GM23248 (cell line): ENCODE data around the gene SLC51B. TPM values are rescaled to one million over a fixed set of nuclear protein-coding genes. Genes with fewer than 3 reads are reported as not detected.
"Not testable (repeated sequence)": the region's sequence is repeated elsewhere in the genome, so short reads cannot be mapped to it uniquely, and the experiment has no call there.

Experiments
- DNase-seq: peaks from one replicate; pipeline ENCODE4 v3.0.0-alpha.2; 2015
- H2AFZ ChIP-seq: fragments of 200-600 bp; sonication (generic); 2 replicates; pipeline ENCODE4 v1.6.1; 2016; ENCODE audit warnings: antibody characterized with exemption
- H3F3A ChIP-seq: fragments of 200-600 bp; sonication (generic); 2 replicates; pipeline ENCODE4 v1.6.1; 2016; ENCODE audit warnings: mild to moderate bottlenecking, antibody characterized with exemption, mixed run types; ENCODE audit not compliant: insufficient read depth
- H3K27ac ChIP-seq: fragments of 200-600 bp; sonication (generic); 2 replicates; pipeline ENCODE4 v1.5.1; 2016; ENCODE audit warnings: mild to moderate bottlenecking
- H3K27me3 ChIP-seq: fragments of 200-600 bp; sonication (generic); replicated peaks from 2 replicates; pipeline ENCODE4 v1.6.1; 2016; ENCODE audit warnings: mild to moderate bottlenecking; ENCODE audit not compliant: insufficient read depth
- H3K36me3 ChIP-seq: fragments of 200-600 bp; sonication (generic); 2 replicates; pipeline ENCODE4 v1.6.1; 2016; ENCODE audit warnings: low read depth, mild to moderate bottlenecking
- H3K4me1 ChIP-seq: fragments of 200-600 bp; sonication (generic); 2 replicates; pipeline ENCODE4 v1.6.1; 2016; ENCODE audit warnings: mild to moderate bottlenecking; ENCODE audit not compliant: insufficient read depth
- H3K4me2 ChIP-seq: fragments of 200-600 bp; sonication (generic); one replicate; pipeline ENCODE4 v1.6.1; 2016; ENCODE audit warnings: mild to moderate bottlenecking; ENCODE audit not compliant: unreplicated experiment
- H3K4me3 ChIP-seq: fragments of 200-600 bp; sonication (generic); 2 replicates; pipeline ENCODE4 v1.5.1; 2016; ENCODE audit warnings: mild to moderate bottlenecking
- H3K79me2 ChIP-seq: fragments of 200-600 bp; sonication (generic); 2 replicates; pipeline ENCODE4 v1.6.1; 2016; ENCODE audit warnings: mild to moderate bottlenecking; ENCODE audit not compliant: insufficient read depth
- H3K9ac ChIP-seq: fragments of 200-600 bp; sonication (generic); 2 replicates; pipeline ENCODE4 v1.6.1; 2016; ENCODE audit warnings: mild to moderate bottlenecking
- H3K9me2 ChIP-seq: fragments of 200-600 bp; sonication (generic); 2 replicates; pipeline ENCODE4 v1.6.1; 2016; ENCODE audit warnings: mixed run types, mild to moderate bottlenecking, moderate library complexity; ENCODE audit not compliant: insufficient read depth
- H3K9me3 ChIP-seq: fragments of 200-600 bp; sonication (generic); one replicate; pipeline ENCODE4 v1.6.1; 2017; ENCODE audit warnings: low read depth
- H4K20me1 ChIP-seq: fragments of 200-600 bp; sonication (generic); 2 replicates; pipeline ENCODE4 v1.6.0; 2016; ENCODE audit not compliant: insufficient read depth
- EZH2 ChIP-seq: fragments of 200-600 bp; sonication (generic); IDR thresholded peaks from 2 replicates; pipeline ENCODE4 v1.6.1; 2018; ENCODE audit warnings: antibody characterized with exemption, mild to moderate bottlenecking; ENCODE audit not compliant: insufficient read depth, poor library complexity, severe bottlenecking
- EZH2phosphoT487 ChIP-seq: fragments of 200-600 bp; sonication (generic); IDR thresholded peaks from 2 replicates; pipeline ENCODE4 v1.6.1; 2018; ENCODE audit warnings: antibody characterized with exemption, moderate library complexity, mild to moderate bottlenecking, low read depth; ENCODE audit not compliant: insufficient read depth
- WGBS, 2 experiments: methylation state at CpG; one replicate each; pipeline ENCODE4 v1.1.6; 2015 to 2017; ENCODE audit warnings: low lambda C conversion rate in 2 of 2, low coverage in 1 of 2; ENCODE audit errors: missing lambda C conversion rate in 2 of 2; 5-methylcytosine and 5-hydroxymethylcytosine counted together
- in situ Hi-C: fragments of 300-500 bp; cut with MboI; formaldehyde crosslinking; loops from 2 replicates; pipeline ENCODE4 v1.15.0; 2020
- polyA plus RNA-seq: library from polyadenylated mRNA; unstranded; fragments of >200 nt; fragmentation: Nextera tagmentation; extraction: Ambion mirVana; gene quantifications from 2 replicates; pipeline ENCODE4 v1.2.1, GENCODE V29; 2016
- total RNA-seq: library from RNA; depleted of rRNA; stranded (reverse); fragments of >200 nt; shearing (Covaris generic); gene quantifications from 2 replicates; pipeline ENCODE4 v1.2.3, GENCODE V29; 2014

SLC51B gene
- total and polyA plus RNA-seq, 2 experiments from 2014 or later: not detected

GRCh38 chr15:65069779-65070546 lies 24.8 kb downstream of the SLC51B start:
- H3K27ac ChIP-seq: peak overlapping the region; percentile 28
- H2AFZ ChIP-seq: no peak overlapping the region
- H3K9me3 ChIP-seq: no peaks in the 10 kb centered on the region
- H3K9me2 ChIP-seq: no peaks in the 10 kb centered on the region
- no peak overlapping the region for H3K9ac ChIP-seq
- peaks cover 22% of the 10 kb centered on the region for H3F3A ChIP-seq
- peaks cover 35% of the 10 kb centered on the region for H3K4me1 ChIP-seq
- H3K27me3 ChIP-seq: peaks cover 19% of the 10 kb centered on the region
- WGBS, 2 experiments: 62 to 68% methylated on average over 5 of the region's 5 CpGs
- H4K20me1 ChIP-seq: no peaks in the 10 kb centered on the region
- no peak for DNase-seq
- no peak overlapping the region for H3K4me3 ChIP-seq
- H3K36me3 ChIP-seq: no peaks in the 10 kb centered on the region
- no peaks in the 10 kb centered on the region for H3K79me2 ChIP-seq
- in situ Hi-C loops: no loop called here
- TF ChIP-seq EZH2: no peak
- no peak for TF ChIP-seq EZH2phosphoT487
- H3K4me2 ChIP-seq: peak overlapping the region; percentile 12

- H3K4me2 ChIP-seq: no peak overlapping the region
- H3K9me2 ChIP-seq: no peaks in the 10 kb centered on the region
- H4K20me1 ChIP-seq: no peaks in the 10 kb centered on the region
- in situ Hi-C loops: no loop called here
- peaks cover 22% of the 10 kb centered on the region for H3F3A ChIP-seq
- no peak for DNase-seq
- H3K27me3 ChIP-seq: peaks cover 11% of the 10 kb centered on the region
- no peak overlapping the region for H3K27ac ChIP-seq
- H2AFZ ChIP-seq: no peak overlapping the region
- H3K4me3 ChIP-seq: no peak overlapping the region
- no peak overlapping the region for H3K9ac ChIP-seq
- peaks cover 35% of the 10 kb centered on the region for H3K4me1 ChIP-seq
- no peak for TF ChIP-seq EZH2phosphoT487
- TF ChIP-seq EZH2: no peak
- WGBS, 2 experiments: 30 to 39% methylated on average over 5 of the region's 5 CpGs
- no peaks in the 10 kb centered on the region for H3K9me3 ChIP-seq
- H3K36me3 ChIP-seq: no peaks in the 10 kb centered on the region
- H3K79me2 ChIP-seq: no peaks in the 10 kb centered on the region
Observed at GRCh38 chr15:65071381-65071811, 26.2 kb downstream of the SLC51B start.

- TF ChIP-seq EZH2 (no peak), EZH2phosphoT487 (no peak)
- no peaks in the 10 kb centered on the region for H3K36me3 ChIP-seq
Observed at GRCh38 chr15:65072027-65072426, 26.8 kb downstream of the SLC51B start.

GRCh38 chr15:65072617-65073016 lies 27.4 kb downstream of the SLC51B start:
- H3K4me1 ChIP-seq: peaks cover 35% of the 10 kb centered on the region
- no peaks in the 10 kb centered on the region for H3K9me2 ChIP-seq
- no peak overlapping the region for H3K4me3 ChIP-seq
- in situ Hi-C loops: no loop called here
- no peaks in the 10 kb centered on the region for H4K20me1 ChIP-seq
- no peak overlapping the region for H3K4me2 ChIP-seq
- peaks cover 22% of the 10 kb centered on the region for H3F3A ChIP-seq
- H3K27me3 ChIP-seq: 0 out of 2 replicates have a peak, but pooled peaks cover under 1% of the 10 kb centered on the region
- H2AFZ ChIP-seq: no peak overlapping the region
- DNase-seq: no peak
- H3K27ac ChIP-seq: no peak overlapping the region
- H3K79me2 ChIP-seq: no peaks in the 10 kb centered on the region
- no peaks in the 10 kb centered on the region for H3K9me3 ChIP-seq
- no peak overlapping the region for H3K9ac ChIP-seq
- no peak for TF ChIP-seq EZH2
- no peak for TF ChIP-seq EZH2phosphoT487
- 87 to 88% methylated on average over 3 of the region's 3 CpGs for whole genome bisulfite sequencing, 2 experiments
- H3K36me3 ChIP-seq: no peaks in the 10 kb centered on the region

More at GRCh38 chr15:65072027-65072426, 26.8 kb downstream of the SLC51B start:
- no peaks in the 10 kb centered on the region for H3K9me3 ChIP-seq
- H3F3A ChIP-seq: peaks cover 22% of the 10 kb centered on the region
- peaks cover 35% of the 10 kb centered on the region for H3K4me1 ChIP-seq
- H3K9me2 ChIP-seq: no peaks in the 10 kb centered on the region
- H3K27me3 ChIP-seq: peaks cover 6% of the 10 kb centered on the region; the same call in 1 of the 2 replicates
- peak overlapping the region; percentile 23 for H3K4me2 ChIP-seq
- H3K27ac ChIP-seq: no peak overlapping the region
- no peaks in the 10 kb centered on the region for H4K20me1 ChIP-seq
- DNase-seq: peak; percentile 69
- no peak overlapping the region for H3K4me3 ChIP-seq
- no peaks in the 10 kb centered on the region for H3K79me2 ChIP-seq
- no peak overlapping the region for H3K9ac ChIP-seq
- WGBS, 2 experiments: 60 to 73% methylated on average over 1 of the region's 1 CpG
- no peak overlapping the region for H2AFZ ChIP-seq
- in situ Hi-C loops: no loop called here

- DNase-seq, H3K27ac ChIP-seq, H3K79me2 ChIP-seq, H4K20me1 ChIP-seq, H3K9me3 ChIP-seq, H3K9me2 ChIP-seq, H3K36me3 ChIP-seq, in situ Hi-C loops, H2AFZ ChIP-seq, H3K4me3 ChIP-seq, H3K9ac ChIP-seq, H3K4me2 ChIP-seq, H3F3A ChIP-seq, H3K27me3 ChIP-seq: not testable (repeated sequence)
- WGBS, 2 experiments: 92 to 95% methylated on average over 12 to 20 of the region's 22 CpGs
- peaks cover 15% of the 10 kb centered on the region for H3K4me1 ChIP-seq
Observed at GRCh38 chr15:65074946-65075345, 29.8 kb downstream of the SLC51B start.

- H3K4me2 ChIP-seq, H3K9me3 ChIP-seq, H4K20me1 ChIP-seq, in situ Hi-C loops, DNase-seq, H3K9me2 ChIP-seq, H3K4me3 ChIP-seq, H2AFZ ChIP-seq, H3K79me2 ChIP-seq, H3K9ac ChIP-seq, H3K27me3 ChIP-seq, H3K27ac ChIP-seq, H3F3A ChIP-seq, H3K36me3 ChIP-seq: not testable (repeated sequence)
- WGBS, 2 experiments: 94 to 96% methylated on average over 12 of the region's 12 CpGs
- peaks cover 10% of the 10 kb centered on the region for H3K4me1 ChIP-seq
Observed at GRCh38 chr15:65075607-65076395, 30.6 kb downstream of the SLC51B start.
